Tongue (tissue), 2 donors: Measurements from ENCODE around the gene MAFG. TPM values are rescaled to one million over a fixed set of nuclear protein-coding genes. Genes with fewer than 3 reads are reported as not detected.

Experiments used
- DNase-seq: peaks from one replicate; pipeline ENCODE4 v3.0.0-alpha.2; 2015
- total RNA-seq: library from RNA; depleted of rRNA; stranded (reverse); fragments of >200 nt; gene quantifications from one replicate; pipeline ENCODE4 v1.2.3, GENCODE V29; 2014

The MAFG gene
- total RNA-seq, 1 donor from 2014 or later: 15.3 TPM

DNA sequence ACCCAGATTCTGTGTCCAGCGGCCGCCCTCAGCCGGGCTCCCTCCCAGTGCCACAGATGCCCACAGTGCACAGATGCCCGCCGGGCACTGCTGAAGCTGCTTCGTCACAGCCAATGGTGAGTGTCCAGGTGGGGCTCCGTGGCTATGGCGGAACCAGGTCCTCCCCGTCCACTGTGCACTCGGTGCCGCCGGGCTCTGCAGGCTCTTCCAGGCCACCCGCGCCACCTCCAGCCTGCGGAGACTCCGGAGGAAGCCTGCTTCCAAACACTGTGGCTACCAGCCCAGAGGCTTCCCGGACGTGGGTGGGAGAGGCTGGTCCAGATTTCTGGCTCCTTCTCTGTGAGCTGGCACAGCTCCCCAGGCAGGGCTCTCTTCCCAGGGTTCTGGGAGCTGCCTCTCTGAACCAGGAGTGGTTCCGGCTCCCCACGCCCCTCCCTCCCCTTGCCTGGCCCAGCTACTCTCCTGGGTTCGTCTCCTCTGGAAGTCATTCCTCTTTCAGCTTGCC lies 12.4 kb upstream of the MAFG start:
- DNase-seq: no peak

GRCh38 chr17:81939218-81939617 lies 11.7 kb upstream of the MAFG start:
- DNase-seq: no peak

GRCh38 chr17:81935709-81936084 lies 8.2 kb upstream of the MAFG start:
- no peak for DNase-seq

GRCh38 chr17:81934850-81935708 lies 7.5 kb upstream of the MAFG start:
- DNase-seq: no peak

- no peak for DNase-seq
Observed at GRCh38 chr17:81934098-81934757, 6.7 kb upstream of the MAFG start.

DNA sequence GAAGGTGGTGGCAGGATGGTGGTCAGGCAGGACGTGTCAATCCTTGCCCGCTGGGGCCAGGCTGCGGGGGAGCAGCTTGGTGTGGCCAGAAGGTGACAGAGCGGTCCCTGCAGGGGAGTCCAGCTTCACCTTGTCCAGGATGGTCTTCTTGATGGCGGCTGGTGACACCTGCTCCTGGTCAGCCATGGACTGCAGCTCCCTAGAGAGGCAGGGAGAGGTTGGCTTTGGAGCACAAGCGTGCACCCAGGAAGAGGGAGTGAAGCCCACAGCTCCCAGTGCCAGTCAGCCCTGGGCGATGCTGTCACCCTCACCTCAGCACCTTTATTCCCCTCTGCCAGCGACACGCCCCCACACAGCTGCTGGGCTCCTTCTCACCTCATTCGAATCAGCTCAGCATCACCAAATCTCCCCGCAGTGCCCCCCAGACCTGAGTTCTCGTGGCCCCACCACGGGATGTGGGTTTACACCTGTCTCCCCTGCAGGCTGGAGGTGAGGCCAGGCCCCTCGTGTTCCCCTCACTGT lies 5.7 kb upstream of the MAFG start:
- DNase-seq: no peak

GRCh38 chr17:81932333-81932983 lies 4.9 kb upstream of the MAFG start:
- no peak for DNase-seq

- DNase-seq: no peak
Observed at GRCh38 chr17:81931557-81932332, 4.2 kb upstream of the MAFG start.

DNA sequence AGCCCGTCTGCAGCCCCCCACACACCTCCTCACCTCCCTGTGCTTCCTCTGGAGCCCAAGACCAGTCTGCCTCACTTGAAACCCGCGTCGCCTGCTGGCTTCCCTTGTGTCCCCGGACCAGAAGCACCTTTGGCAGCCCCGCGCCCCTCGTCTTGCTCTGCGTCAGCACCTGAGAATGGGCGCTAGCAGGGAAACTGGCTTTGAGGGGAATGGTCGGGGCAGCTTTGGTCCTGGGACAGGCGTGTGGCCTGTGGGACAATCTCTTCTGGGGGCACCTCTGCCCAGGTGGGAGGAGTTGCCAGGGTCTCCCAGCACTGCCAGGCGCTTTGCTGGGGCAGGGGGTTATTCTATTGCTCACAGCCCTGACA lies 3.6 kb upstream of the MAFG start:
- DNase-seq: no peak

DNA sequence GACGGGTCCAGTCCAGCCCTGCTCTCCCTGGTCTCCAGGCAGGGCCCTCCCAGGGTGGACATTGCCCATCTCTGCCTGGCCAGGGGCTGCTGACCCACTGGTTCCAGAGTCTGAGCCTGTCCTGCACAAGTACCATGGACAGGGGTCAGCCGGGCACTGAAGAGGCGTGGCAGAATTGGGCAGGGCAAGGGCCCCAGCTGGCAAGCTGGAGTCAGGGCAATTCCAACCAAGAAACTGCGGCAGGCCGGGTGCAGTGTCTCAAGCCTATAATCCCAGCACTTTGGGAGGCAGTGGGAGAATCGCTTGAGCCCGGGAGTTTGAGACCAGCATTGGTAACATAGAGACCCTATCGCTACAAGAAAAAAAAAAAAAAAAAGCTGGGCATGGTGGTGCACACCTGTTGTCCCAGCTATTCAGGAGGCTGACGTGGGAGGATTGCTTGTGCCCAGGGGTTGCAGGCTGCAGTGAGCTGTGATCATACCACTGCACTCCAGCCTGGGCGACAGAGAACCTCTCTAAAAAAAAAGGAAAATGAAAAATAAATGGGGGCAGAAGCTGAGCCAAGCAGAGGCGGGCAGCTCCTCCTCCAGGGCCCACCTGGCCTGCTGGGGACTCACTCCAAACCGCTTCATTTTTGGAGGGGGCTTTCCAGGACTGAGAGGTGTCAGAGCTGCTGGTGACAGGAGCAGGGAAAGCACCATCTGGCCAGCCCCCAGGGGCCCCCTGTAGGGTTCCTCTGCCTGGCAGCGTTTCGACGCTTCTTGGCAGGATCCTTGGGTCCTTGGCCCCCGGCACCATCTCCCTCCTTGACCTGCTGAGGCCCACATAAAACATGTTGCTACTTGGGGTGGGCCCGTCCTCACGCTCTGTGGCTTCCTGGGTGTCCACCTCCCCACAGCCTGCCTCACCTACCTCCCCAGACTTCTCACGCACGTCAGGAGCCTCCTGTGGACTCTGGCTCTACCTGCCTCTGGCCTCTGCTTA lies 2.9 kb upstream of the MAFG start:
- DNase-seq: no peak

DNA sequence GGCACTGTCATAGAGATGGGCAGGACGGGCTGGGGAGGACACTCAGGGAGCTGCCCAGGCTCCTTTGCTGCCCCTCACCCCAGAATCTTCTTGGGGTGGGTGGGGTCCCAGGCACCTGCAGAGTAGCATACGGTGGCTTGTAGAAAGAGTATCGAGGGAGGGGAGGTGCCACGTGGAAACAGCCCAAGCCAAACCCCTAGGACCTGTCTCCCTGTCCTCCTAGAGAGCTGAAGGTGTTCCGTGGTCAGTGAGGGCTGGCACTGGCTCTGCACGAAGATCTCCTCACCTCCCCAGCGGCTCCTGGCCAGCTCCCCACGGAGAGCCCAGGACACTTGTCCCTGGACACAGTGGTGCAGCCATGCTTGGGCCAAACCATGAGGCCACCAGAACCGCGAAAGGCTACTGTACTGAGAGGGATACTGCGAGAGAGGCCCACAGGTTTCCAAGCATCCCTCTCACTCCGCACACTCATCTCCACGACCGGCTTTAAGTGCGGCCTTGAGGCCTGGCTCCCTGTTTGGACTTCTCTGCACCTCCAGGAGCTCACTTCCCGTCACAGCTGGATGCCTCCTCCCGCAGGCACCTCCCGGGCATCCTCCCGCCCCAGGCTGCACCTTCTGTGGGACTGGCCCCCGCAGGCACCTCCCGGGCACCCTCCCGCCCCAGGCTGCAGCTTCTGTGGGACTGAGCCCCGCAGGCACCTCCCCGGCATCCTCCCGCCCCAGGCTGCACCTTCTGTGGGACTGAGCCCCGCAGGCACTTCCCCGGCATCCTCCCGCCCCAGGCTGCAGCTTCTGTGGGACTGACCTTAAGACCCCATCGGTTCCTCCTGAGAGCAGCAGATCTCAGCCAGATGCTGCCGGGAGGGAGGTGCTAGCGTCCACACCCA lies 2.0 kb upstream of the MAFG start:
- DNase-seq: no peak

DNA sequence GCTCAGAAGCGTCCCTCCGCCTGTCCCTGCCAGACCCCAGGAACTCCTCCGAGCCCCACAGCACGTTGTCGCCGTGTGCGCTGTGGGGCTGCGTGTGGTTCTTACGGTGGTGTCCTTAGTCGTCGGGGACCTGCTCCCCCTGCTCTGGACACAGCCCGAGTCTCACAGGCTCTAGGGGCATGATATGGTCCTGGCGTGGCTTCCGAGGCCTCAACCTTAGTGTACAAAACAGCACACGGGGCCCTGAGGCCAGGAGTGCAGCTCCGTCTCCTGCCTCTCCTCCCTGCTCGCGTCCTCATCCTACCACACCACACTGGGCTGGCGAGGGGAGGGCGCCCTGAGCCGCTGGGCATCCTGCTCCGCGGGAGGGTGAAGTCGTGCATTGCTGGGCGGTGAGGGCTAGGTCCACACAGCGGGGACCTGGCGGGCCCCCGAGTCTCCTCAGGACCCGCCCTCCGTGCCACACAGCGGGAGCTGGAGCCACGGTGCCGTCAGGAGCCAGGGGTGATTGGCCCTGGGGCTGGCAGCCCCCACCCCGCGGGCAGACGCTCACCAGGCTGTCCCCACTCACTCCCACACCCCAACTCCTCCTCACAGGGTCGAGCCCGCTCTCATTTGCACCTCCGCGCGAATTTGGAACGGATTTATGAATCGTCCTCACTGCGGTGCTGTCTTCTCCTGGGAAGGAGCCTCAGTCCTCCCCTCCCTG lies 1.2 kb upstream of the MAFG start:
- no peak for DNase-seq

GRCh38 chr17:81927152-81927652 lies 333 bp downstream of the MAFG start:
- no peak for DNase-seq

- peak; percentile 60 for DNase-seq
Observed at GRCh38 chr17:81926451-81927151, 934 bp downstream of the MAFG start.

- DNase-seq: no peak
Observed at GRCh38 chr17:81925860-81926450, 1.6 kb downstream of the MAFG start.

- no peak for DNase-seq
Observed at GRCh38 chr17:81924557-81925532, 2.7 kb downstream of the MAFG start.
